Coronary artery (tissue), 2 donors: ENCODE measurements around the gene PCDH9.

Source experiments
- DNase-seq: peaks from one replicate; pipeline ENCODE4 v3.0.0-alpha.2; 2017; ENCODE audit warnings: low spot score
- H3K27ac ChIP-seq, 2 donors: fragments of 200-600 bp; sonication (generic); one replicate each; pipeline ENCODE4 v1.5.1; 2016 to 2019
- H3K4me3 ChIP-seq: fragments of 200-600 bp; sonication (generic); 2 replicates; pipeline ENCODE4 v1.5.1; 2016; ENCODE audit warnings: mild to moderate bottlenecking, moderate library complexity
- CTCF ChIP-seq: fragments of 200-600 bp; sonication (generic); IDR thresholded peaks from one replicate; pipeline ENCODE4 v1.5.1; 2019; ENCODE audit warnings: antibody characterized with exemption

Gene PCDH9, protein sequence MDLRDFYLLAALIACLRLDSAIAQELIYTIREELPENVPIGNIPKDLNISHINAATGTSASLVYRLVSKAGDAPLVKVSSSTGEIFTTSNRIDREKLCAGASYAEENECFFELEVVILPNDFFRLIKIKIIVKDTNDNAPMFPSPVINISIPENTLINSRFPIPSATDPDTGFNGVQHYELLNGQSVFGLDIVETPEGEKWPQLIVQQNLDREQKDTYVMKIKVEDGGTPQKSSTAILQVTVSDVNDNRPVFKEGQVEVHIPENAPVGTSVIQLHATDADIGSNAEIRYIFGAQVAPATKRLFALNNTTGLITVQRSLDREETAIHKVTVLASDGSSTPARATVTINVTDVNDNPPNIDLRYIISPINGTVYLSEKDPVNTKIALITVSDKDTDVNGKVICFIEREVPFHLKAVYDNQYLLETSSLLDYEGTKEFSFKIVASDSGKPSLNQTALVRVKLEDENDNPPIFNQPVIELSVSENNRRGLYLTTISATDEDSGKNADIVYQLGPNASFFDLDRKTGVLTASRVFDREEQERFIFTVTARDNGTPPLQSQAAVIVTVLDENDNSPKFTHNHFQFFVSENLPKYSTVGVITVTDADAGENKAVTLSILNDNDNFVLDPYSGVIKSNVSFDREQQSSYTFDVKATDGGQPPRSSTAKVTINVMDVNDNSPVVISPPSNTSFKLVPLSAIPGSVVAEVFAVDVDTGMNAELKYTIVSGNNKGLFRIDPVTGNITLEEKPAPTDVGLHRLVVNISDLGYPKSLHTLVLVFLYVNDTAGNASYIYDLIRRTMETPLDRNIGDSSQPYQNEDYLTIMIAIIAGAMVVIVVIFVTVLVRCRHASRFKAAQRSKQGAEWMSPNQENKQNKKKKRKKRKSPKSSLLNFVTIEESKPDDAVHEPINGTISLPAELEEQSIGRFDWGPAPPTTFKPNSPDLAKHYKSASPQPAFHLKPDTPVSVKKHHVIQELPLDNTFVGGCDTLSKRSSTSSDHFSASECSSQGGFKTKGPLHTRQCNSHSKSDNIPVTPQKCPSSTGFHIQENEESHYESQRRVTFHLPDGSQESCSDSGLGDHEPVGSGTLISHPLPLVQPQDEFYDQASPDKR (N-terminal part only)

DNA sequence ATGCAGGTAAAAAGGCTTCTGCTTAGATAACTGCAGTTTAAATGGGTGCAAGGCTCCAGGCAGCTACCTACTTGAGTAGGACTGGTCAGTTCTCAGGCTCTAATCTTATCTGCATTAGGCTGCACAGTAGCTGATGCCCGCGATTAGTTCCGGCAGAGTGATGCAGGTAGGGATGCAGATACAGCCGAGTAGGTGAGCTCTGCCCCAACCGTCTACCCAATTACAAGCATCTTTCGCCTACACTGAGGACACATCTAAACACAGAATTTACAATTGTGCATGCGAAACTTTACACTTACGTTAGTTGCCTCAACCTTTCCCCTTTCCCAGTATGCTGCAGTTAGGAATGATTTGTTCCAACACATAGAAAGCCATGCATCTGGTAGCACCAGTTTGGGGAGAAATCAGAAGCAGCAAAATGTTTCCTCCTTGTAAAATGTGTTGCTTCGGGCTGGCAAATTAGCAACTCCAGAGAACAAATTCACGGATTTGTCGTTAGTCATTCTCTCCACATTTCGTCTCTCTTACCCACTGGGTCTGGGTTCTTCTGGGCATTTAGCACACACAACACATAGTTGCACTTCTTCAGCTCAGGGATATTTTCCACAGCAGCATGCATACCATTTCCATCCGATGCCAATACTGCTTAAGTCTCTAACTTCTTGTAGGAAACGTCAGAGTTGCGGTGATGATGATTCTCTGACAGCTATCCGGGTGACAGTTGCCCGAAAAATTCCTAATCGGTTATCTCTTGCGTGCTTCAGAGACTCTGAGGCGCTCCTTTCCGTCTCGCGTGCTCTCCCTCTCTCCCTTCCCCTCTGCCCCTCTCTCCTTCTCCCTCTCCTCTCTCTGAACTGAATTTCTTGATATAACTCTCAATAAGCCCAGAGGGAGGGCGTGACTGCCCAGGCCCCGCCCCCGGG lies at the start of gene PCDH9:
Gene PCDH9, minus strand, starts transcription at position 856 of the 923 bp plus-strand sequence. CDS start 1,896 bp downstream, outside the sequence.
- TF ChIP-seq CTCF: no peak
- peak within 1 kb of the TSS; percentile 83 for H3K4me3 ChIP-seq
- H3K27ac ChIP-seq: peak within 1 kb of the TSS; percentile 83 to 90
- DNase-seq: no peak

GRCh38 chr13:67278235-67278634 lies 48.1 kb upstream of the PCDH9 start:
- TF ChIP-seq CTCF: no peak
- Histone ChIP-seq H3K4me3 (no peak overlapping the region), H3K27ac (no peak overlapping the region)
- no peak for DNase-seq

GRCh38 chr13:67277581-67277980 lies 47.4 kb upstream of the PCDH9 start:
- no peak for DNase-seq
- TF ChIP-seq CTCF: no peak
- Histone ChIP-seq H3K27ac (no peak overlapping the region), H3K4me3 (no peak overlapping the region)

DNA sequence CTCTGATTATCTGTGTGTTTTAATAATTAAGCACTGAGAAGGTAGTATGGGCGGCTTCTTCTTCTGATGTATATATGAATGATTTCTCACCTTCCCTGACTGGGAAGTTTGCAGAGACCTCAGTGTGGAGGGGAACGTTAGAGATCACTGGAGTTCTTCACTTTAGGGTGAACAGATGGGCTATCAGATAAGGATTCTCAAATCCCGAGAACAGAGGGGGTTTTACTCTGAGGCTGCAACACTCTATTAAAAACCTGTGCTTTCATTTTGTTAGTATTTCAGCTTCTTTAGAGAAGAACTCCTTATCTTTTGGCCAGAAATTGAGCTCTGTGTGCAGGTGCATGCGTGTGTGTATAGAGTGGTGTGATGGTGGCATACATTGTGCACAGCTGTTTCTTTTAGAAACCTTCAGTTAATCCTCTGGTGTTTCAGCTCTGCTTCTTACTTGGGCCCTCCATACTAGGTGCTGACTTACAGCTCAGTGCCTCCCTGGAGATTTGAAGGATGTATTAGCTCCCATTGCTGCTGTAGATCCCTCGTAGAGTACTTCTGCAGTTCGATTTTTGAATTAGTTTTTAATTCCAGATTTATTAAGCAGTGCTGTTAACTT lies 45.3 kb upstream of the PCDH9 start:
- no peak for DNase-seq
- Histone ChIP-seq H3K4me3 (no peak overlapping the region), H3K27ac (no peak overlapping the region)
- no peak for TF ChIP-seq CTCF

DNA sequence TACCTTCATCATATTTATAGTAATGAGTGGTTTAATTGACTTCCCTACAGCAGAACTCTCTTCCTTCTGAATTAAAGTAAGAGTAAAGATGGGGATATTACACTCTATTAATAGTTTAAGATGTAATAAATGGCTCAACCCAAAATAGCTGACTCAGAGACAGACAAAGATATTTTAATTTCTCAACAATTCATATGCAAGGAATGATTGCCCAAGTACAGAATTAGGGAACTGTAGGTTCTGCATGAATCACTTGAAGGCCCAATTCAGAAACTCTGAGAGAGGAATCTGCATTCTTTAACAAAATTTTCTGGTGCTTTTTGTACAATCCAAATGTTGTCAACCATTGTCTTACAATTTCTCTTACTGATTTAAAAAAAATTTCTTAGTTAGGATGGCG lies 42.9 kb upstream of the PCDH9 start:
- no peak overlapping the region for H3K4me3 ChIP-seq
- TF ChIP-seq CTCF: no peak
- DNase-seq: no peak
- H3K27ac ChIP-seq: no peak overlapping the region

DNA sequence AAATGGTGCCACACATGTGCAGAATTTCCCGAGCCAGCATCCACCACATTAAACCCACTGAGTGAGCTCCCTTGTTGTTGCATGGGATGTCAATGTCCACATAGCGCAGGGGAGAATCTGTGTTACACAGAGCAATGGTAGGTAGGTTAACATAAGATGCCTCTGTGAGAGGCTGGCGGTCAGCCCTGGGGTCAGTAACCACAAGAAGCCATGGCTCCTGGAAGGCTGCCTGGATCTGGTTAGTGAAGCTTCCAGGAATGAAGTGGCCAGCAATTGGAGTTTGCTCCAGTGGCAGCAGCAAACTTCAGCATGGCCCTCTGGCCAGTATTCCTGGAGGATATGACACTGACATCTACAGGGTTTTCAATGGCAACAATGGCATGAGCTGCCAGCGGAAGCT lies 37.0 kb upstream of the PCDH9 start:
- DNase-seq: no peak
- Histone ChIP-seq H3K4me3 (no peak overlapping the region), H3K27ac (no peak overlapping the region)
- no peak for TF ChIP-seq CTCF
